NCI-H2227 treated with DMSO at 0.1 percent for 48 hours (cell line): ENCODE measurements around the gene RHBG.

ENCODE experiments used
- DNase-seq: peaks from one replicate; lab custom pipeline; 2025; lab: John Stamatoyannopoulos, UW

The RHBG gene

DNA sequence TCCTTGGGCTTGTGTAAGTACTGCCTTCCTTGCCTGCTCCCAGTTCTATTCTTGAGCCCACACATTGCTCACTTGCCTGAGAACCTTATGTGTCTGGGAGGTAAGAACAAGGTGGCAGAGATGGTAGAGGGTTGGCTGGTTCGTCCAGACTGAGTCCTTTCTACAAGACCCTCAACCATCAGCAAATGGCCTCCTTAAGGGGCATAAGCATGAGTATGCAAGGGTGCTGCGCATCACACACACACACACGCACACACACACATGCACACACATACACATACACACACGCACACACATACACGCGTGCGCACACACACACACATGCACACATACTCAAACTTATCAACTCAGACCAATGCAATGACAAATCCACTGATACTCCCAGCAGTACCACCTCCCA lies 56.9 kb downstream of the RHBG start:
- no peak for DNase-seq

DNA sequence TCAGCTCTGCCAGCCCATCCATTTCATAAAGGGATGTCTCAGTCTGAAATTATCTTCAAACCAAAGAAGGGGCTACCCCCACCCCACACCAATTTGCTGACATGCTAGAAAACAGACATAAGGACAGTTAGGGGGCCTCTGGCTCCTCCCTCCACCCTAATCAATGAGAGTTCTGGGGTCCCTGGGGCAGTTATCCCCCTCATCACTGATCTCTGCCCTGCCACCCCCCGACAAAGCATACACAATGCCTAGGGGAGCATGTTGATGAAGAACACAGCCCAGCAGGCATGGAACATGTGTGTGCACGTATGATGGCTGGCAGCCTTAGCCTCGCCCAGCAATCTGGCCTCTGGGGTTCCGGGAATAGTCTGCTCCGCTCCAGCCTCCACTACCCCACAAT lies 58.9 kb downstream of the RHBG start:
- DNase-seq: no peak

DNA sequence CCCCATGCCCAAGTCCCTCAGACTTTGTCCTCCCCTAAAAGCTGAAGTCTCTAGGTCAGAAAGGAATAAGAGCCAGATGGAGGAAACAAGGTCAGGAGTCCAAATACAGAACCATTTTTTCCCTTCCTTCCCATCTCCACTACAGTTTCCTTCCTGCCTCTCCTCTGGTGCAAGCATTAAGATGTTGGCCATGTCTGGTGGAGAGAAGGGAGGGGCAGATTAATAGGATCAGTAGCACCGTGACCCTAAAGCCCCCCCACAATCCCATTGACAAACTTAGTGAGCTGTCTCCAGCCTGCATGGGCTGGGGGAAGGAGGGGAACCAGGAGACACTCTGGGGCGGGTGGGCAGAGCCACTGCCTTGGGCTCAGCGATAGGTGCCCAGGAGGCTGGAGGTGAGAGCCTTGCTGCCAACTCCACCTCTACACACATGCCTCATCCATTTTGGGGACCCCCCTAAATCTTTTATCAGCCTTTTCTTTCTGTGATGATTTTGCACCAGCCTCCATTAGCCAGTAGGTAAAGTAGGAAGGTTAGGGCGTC lies 59.8 kb downstream of the RHBG start:
- DNase-seq: no peak

DNA sequence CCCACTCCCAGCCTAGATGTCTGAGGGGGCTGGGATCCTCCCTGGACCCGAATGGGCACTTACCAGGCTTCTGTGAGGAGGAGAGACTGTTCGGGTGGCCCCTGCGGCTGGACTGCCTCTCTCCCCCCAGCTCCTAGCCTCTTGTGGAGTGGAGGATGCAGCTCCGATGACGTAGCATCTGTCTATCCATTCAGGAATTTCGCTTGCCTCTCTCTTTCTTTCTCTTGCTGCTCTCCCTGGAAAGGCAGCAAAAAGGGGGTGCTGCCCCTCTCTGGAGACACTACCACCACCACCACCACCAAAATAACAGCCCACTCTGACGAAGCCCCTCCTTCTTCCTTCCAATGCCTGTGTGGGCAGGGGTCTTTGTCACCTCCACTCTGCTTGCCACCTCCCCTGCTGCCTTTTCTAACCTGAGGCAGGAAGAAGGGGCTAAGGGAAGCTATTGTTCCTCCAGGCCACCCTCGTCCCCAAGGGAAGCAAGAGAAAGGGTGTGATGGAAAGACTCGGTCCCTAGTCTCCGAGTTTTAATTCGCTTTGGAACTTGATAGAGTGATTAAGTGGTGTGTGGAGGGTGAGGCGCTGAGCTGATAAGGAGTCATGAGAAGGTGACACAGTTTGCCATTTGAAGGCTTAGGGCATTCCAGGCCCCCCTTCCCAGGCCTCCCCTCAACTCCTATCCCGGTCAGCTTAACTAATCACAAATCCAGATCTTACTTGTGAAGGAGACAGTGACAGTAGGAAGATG lies 60.5 kb downstream of the RHBG start:
- DNase-seq: no peak

DNA sequence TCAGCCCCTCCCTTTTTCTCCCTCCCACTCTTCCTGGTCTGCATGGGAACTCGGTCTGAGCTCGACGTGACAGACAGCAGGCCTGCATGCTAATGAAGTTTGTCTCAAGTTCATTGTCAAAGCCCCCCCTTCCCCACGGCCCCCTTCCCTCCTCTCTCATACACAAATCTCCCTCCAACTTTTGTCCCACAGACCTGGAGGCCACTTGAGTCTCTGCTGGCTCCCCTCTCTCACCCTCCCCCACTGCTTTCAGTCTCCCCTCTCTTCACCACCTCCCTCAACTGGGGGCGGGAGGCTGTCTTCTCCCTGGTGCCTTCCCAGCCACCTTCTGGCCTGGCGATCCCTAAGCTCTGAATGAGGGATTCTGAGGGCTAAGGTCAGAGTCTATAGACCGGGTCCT lies 61.3 kb downstream of the RHBG start:
- no peak for DNase-seq

DNA sequence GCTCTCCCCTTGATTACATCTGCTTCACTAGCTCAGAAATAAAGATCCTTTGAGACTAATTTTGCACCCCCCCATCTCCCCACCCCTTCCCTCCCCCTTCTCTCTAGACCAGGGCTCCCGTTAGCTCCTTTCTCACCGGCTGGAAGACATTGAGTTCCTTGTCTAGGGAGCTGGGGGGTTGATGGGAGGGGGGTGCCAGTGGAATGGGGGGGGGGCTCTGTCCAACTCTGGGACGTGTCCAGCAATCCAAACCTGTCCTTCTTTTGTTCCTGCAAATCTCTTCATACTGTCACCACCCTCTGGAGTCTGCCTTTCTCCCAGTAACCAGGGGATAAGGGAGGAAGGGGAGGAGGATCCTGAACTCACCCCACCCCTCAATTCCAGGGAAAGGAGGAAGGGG lies 61.9 kb downstream of the RHBG start:
- DNase-seq: no peak

DNA sequence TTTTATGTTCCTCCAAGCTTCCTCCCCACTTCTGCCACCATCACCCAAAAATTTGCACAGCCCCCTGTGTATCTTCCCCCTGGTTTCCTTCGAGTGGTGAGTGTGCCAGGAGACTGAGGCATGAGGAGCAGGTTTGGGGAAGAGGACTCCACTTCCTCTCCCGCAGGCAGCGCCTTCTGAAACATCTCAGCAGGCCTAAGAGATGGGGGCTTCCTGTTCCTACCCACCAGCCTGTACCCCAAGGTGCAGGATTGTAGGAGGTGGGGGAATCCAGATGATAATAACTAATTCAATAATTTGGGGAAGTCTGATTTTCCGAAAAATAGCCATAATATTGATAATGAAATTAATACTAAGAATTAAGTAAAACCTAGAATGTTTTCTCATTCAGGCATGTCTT lies 62.4 kb downstream of the RHBG start:
- no peak for DNase-seq

DNA sequence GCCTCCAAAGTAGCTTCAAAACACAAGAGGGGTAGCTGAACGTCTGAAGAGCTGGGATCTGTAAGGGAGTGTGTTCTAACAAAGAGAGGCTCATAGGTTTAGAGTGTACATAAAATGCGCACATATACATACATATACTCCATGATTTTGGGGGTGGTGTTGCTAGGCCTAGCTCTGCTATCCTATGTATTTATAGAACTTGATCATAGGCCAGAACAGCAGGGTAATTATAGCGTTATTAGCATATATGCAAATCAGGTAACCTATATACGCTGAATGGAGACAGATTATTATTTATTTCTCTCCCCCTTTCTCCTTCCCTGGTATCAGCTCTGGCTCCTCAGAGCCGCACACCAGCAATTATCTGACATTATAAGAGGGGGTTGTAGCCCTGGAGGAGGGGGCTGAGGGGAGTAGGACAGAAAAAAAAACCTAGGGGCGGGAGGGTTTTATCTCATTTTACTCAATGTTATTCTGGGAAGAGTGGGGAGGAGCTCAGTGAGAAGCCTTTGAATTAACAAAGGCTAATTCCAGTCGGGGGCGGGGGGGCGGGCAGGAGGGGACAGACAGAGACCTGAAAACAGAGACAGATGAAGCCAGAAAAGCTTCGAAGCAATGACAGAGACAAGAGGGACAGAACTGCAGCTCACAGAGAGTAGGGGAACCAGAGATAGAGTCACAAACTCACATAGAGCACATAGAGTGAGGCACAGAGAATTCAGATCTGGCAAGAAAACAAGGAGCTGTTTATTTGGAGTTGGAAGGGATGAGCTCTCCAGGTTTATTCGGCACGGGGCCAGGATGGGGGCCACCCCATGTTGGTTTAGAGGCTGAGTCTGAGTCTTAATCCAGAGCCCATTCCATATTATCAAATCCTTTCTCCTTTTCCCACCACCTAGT lies 63.0 kb downstream of the RHBG start:
- DNase-seq: peak; percentile 45

DNA sequence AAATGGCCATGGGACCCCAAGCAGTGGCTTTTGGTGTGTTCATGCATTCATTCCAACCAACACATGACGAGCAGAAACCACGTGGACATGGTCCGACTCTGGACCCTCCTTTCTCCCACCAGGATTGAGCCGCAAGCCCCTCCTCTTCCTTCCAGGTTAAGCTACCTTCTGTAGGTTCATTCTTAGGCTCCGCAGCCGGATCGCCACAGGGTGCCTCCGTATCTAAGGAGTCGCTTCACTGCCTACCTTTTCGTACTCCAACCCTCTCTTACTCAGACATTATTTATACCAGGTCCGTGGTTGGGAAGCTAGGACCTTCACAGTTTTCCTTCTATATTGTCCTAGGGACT lies 63.6 kb downstream of the RHBG start:
- DNase-seq: no peak

DNA sequence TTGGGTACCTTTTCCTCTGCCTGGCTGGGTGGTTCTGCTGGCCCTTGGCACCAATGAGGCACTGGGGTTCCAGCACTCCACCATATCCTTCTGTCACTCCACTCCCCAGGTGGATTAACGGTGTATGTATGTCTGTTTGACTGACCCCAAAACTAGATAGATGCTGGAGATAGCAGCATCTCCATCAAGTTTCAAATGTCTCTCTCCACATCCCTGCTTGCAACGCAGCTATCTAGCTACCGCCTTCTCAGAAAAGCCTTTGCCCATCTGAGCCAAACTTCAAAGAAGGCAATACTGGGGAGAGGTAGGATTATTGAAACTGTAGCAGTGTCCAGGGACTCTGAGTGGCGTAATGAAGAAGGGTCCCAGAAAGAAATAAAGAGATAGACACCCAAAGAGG lies 64.0 kb downstream of the RHBG start:
- DNase-seq: no peak

DNA sequence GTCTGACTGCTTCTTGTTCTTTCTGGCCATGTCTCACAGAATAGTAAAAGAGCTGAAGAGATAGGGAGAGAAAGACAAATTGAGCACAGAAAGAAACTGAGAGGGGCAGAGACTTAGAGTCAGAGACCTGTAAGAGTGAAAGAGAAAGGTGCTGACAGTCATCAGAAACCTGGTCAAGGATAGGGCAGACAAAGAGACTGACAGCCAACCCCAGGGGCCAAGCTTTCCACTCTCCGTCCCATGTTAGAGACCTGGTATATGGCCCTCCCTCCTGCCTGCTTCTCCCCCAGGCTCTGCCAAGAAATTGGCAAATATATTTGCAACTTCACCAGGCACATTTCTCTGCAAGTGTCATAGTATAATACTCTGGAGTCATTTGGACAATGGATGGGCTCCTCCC lies 64.6 kb downstream of the RHBG start:
- DNase-seq: no peak
